DMS153 treated with DMSO at 0.1 percent for 48 hours (cell line): Measurements from ENCODE around the gene INSYN1.
"Not testable (repeated sequence)": the region's sequence is repeated elsewhere in the genome, so short reads cannot be mapped to it uniquely, and the experiment has no call there.

Source experiments
- DNase-seq: peaks from one replicate; lab custom pipeline; 2025; ENCODE audit not compliant: unreplicated experiment; lab: John Stamatoyannopoulos, UW

INSYN1 gene

GRCh38 chr15:73753250-73754130 is at the start of gene INSYN1:
Gene INSYN1 (minus strand): TSS chr15:73753351. CDS start chr15:73751130, 2,221 bp downstream.
- DNase-seq: no peak

GRCh38 chr15:73802431-73803041 is 49.4 kb upstream of the INSYN1 start:
- no peak for DNase-seq

- no peak for DNase-seq
Measured at GRCh38 chr15:73800662-73801345, 47.7 kb upstream of the INSYN1 start.

- no peak for DNase-seq
Measured at GRCh38 chr15:73799466-73799865, 46.3 kb upstream of the INSYN1 start.

GRCh38 chr15:73797366-73798158 is 44.4 kb upstream of the INSYN1 start:
- no peak for DNase-seq

GRCh38 chr15:73796331-73796831 is 43.2 kb upstream of the INSYN1 start:
- DNase-seq: no peak

GRCh38 chr15:73794443-73795133 is 41.4 kb upstream of the INSYN1 start:
- no peak for DNase-seq

GRCh38 chr15:73792899-73793541 is 39.9 kb upstream of the INSYN1 start:
- not testable (repeated sequence) for DNase-seq

GRCh38 chr15:73792415-73792814 is 39.3 kb upstream of the INSYN1 start:
- DNase-seq: no peak

GRCh38 chr15:73789521-73790240 is 36.5 kb upstream of the INSYN1 start:
- no peak for DNase-seq

GRCh38 chr15:73787621-73788020 is 34.5 kb upstream of the INSYN1 start:
- DNase-seq: no peak

GRCh38 chr15:73786538-73786937 is 33.4 kb upstream of the INSYN1 start:
- DNase-seq: no peak

GRCh38 chr15:73785256-73786014 is 32.3 kb upstream of the INSYN1 start:
- not testable (repeated sequence) for DNase-seq

- no peak for DNase-seq
Measured at GRCh38 chr15:73784291-73784690, 31.1 kb upstream of the INSYN1 start.

- no peak for DNase-seq
Measured at GRCh38 chr15:73782344-73782959, 29.3 kb upstream of the INSYN1 start.

- DNase-seq: no peak
Measured at GRCh38 chr15:73781038-73781925, 28.1 kb upstream of the INSYN1 start.

- no peak for DNase-seq
Measured at GRCh38 chr15:73779974-73780373, 26.8 kb upstream of the INSYN1 start.
